T-helper 1 cell (primary cell): ENCODE measurements around the gene EID1.
"Not testable (repeated sequence)": the region's sequence is repeated elsewhere in the genome, so short reads cannot be mapped to it uniquely, and the experiment has no call there.

Source experiments
- DNase-seq, 5 donors: peaks; one replicate each; pipeline ENCODE4 v3.0.0-alpha.2; 2012 to 2020

Gene EID1

GRCh38 chr15:48869966-48870365, 8.0 kb upstream of the EID1 start:
- no peak for DNase-seq

- no peak for DNase-seq
Observed at GRCh38 chr15:48871542-48871941, 6.4 kb upstream of the EID1 start.

- no peak for DNase-seq
Observed at GRCh38 chr15:48872632-48873031, 5.3 kb upstream of the EID1 start.

- DNase-seq: peak in 1 of 5 donors; percentile 16
Observed at GRCh38 chr15:48875241-48875960, 2.5 kb upstream of the EID1 start.

- DNase-seq: no peak
Observed at GRCh38 chr15:48876057-48876456, 1.9 kb upstream of the EID1 start.

GRCh38 chr15:48880070-48880634, 2.2 kb downstream of the EID1 start:
- no peak for DNase-seq

- no peak for DNase-seq
Observed at GRCh38 chr15:48883699-48884098, 5.8 kb downstream of the EID1 start.

GRCh38 chr15:48887144-48887543, 9.2 kb downstream of the EID1 start:
- DNase-seq: no peak

- DNase-seq: peak in 1 of 5 donors; percentile 25
Observed at GRCh38 chr15:48888191-48888590, 10.3 kb downstream of the EID1 start.

- no peak for DNase-seq
Observed at GRCh38 chr15:48888836-48889235, 10.9 kb downstream of the EID1 start.

- no peak for DNase-seq
Observed at GRCh38 chr15:48889925-48890324, 12.0 kb downstream of the EID1 start.

- no peak for DNase-seq
Observed at GRCh38 chr15:48890375-48890972, 12.5 kb downstream of the EID1 start.

GRCh38 chr15:48891232-48891765, 13.4 kb downstream of the EID1 start:
- DNase-seq: no peak

GRCh38 chr15:48893311-48893710, 15.4 kb downstream of the EID1 start:
- no peak for DNase-seq

- DNase-seq: no peak
Observed at GRCh38 chr15:48896869-48897814, 19.2 kb downstream of the EID1 start.

GRCh38 chr15:48898032-48898431, 20.1 kb downstream of the EID1 start:
- DNase-seq: no peak

GRCh38 chr15:48898446-48898845, 20.5 kb downstream of the EID1 start:
- DNase-seq: no peak

GRCh38 chr15:48899793-48900192, 21.9 kb downstream of the EID1 start:
- DNase-seq: no peak

- DNase-seq: no peak
Observed at GRCh38 chr15:48904758-48905157, 26.8 kb downstream of the EID1 start.

- no peak for DNase-seq
Observed at GRCh38 chr15:48905216-48905615, 27.3 kb downstream of the EID1 start.

- DNase-seq: no peak
Observed at GRCh38 chr15:48905847-48906246, 27.9 kb downstream of the EID1 start.

- DNase-seq: not testable (repeated sequence)
Observed at GRCh38 chr15:48909313-48909712, 31.4 kb downstream of the EID1 start.

- not testable (repeated sequence) for DNase-seq
Observed at GRCh38 chr15:48910554-48910953, 32.6 kb downstream of the EID1 start.
